HCT116 (cell line): ENCODE data around the gene LPA.

Experiments
- CTCF ChIP-seq, 3 experiments: fragments of 200-600 bp in 1 of 3; sonication (generic) in 1 of 3; IDR thresholded peaks in 2 of 3; conservative IDR thresholded peaks in 1 of 3; 2 replicates each; pipeline ENCODE4 v1.5.1; 2012 to 2017; ENCODE audit warnings: low read depth in 2 of 3, low read length in 2 of 3, antibody characterized with exemption in 1 of 3, borderline replicate concordance in 1 of 3, control low read depth in 1 of 3, mild to moderate bottlenecking in 1 of 3, mixed read lengths in 1 of 3, mixed run types in 1 of 3, moderate library complexity in 1 of 3; ENCODE audit not compliant: insufficient read depth in 1 of 3
- EZH2phosphoT487 ChIP-seq: fragments of 200-600 bp; IDR thresholded peaks from 2 replicates; pipeline ENCODE4 v1.6.1; 2018; ENCODE audit warnings: antibody characterized with exemption, borderline replicate concordance
- POLR2A ChIP-seq: IDR thresholded peaks from 2 replicates; pipeline ENCODE4 v1.7.0; 2011; ENCODE audit warnings: borderline replicate concordance; ENCODE audit not compliant: insufficient read depth, insufficient read length; ENCODE audit errors: extremely low read depth
- RAD21 ChIP-seq: IDR thresholded peaks from 2 replicates; pipeline ENCODE4 v1.6.1; 2012; ENCODE audit warnings: low read depth, mild to moderate bottlenecking
- SP1 ChIP-seq: IDR thresholded peaks from 2 replicates; pipeline ENCODE4 v1.6.1; 2012; ENCODE audit warnings: low read depth
- YY1 ChIP-seq: IDR thresholded peaks from 2 replicates; pipeline ENCODE4 v1.6.1; 2011; ENCODE audit warnings: low read length, low read depth, moderate library complexity, mild to moderate bottlenecking; ENCODE audit not compliant: insufficient replicate concordance; ENCODE audit errors: extremely low read depth
- ZNF274 ChIP-seq: fragments of 200-500 bp; sonication (Bioruptor generic); IDR thresholded peaks from 2 replicates; pipeline ENCODE4 v1.6.1; 2014; ENCODE audit warnings: mild to moderate bottlenecking, low read depth, low read length, inconsistent platforms
- TF ChIP-seq, protein P1 (sequence below): IDR thresholded peaks from 2 replicates; pipeline ENCODE4 v1.6.1; 2012

DNA sequence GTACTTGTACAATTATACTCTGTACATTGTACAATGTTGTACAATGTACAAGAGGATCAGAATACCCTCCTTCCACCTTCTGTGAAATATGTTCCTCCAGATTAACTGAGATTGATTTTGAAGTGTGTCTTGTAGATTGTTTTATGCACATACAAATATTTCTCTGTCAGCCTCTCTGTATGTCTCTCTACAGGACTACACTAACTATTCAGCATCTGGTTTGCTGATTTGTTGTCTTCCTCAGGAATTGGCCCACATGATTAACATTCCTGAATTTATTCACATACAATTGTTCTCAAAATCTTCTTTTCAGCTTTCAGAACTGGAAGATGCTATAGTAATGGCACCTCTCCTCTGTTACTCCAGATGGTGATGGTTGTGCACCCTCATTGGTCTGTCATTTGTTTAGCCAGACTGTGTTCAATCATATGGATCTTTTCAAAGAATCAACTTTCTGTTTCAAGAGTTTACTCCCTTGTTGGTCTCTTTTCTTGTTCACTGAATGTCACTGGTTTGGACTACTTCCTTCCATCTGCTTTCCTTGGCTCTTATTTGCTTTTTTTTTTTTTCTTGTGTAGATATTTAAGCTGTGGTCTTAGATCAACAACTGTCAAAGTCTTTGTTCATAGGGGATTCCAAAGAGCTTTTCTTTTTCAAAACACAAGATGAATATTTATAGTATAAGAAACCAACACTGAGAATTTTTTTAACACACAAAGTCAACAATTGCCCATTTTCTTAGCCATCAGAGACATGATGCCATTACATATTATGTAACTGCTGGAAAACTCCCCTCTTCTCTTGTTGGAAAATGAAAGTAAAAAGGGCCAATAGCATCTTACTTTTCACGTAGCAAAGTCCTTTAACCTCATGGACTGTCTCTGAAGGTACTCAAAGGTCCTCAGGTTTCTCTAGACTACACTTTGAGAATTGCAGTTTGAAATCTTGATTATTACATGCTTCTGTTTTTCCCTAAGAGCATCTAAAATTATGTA, 67.9 kb downstream of the LPA start:
- no peak for TF ChIP-seq RAD21
- TF ChIP-seq CTCF (IDR thresholded peaks at IDR 0.05 in 2 of 3, conservative IDR thresholded peaks at IDR 0.05 in 1 of 3; ENCODE audit: borderline replicate concordance in 1 of 3, insufficient read depth in 1 of 3, low read depth in 2 of 3, low read length in 2 of 3): no peak
- TF ChIP-seq SP1: no peak
- no peak for TF ChIP-seq YY1
- TF ChIP-seq ZNF274: no peak
- TF ChIP-seq, protein P1, sequence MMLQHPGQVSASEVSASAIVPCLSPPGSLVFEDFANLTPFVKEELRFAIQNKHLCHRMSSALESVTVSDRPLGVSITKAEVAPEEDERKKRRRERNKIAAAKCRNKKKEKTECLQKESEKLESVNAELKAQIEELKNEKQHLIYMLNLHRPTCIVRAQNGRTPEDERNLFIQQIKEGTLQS: no peak
- TF ChIP-seq EZH2phosphoT487: no peak
- no peak for TF ChIP-seq POLR2A
